ENCODE data around the gene CASR.
A peak's percentile ranks its signal among the peaks of the same experiment; 100 is the strongest.

Gene CASR

DNA sequence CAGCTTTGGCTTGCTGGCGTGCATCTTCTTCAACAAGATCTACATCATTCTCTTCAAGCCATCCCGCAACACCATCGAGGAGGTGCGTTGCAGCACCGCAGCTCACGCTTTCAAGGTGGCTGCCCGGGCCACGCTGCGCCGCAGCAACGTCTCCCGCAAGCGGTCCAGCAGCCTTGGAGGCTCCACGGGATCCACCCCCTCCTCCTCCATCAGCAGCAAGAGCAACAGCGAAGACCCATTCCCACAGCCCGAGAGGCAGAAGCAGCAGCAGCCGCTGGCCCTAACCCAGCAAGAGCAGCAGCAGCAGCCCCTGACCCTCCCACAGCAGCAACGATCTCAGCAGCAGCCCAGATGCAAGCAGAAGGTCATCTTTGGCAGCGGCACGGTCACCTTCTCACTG lies 101.0 kb downstream of the CASR start:
- Histone ChIP-seq H3K4me2 (ENCODE audit: low read length) (no peak overlapping the region), H3K9me3 (ENCODE audit: control insufficient read depth, low read length) (no peaks in the 10 kb centered on the region), H2AFZ (no peak overlapping the region), H3K4me3 (ENCODE audit: low read depth, low read length) (no peak overlapping the region), H3K4me1 (peaks cover 50% of the 10 kb centered on the region), H3K9ac (no peak overlapping the region), H3K27me3 (ENCODE audit: control insufficient read depth, insufficient read depth, low read length) (no peaks in the 10 kb centered on the region), H3K79me2 (no peaks in the 10 kb centered on the region), H3K36me3 (ENCODE audit: control insufficient read depth, insufficient read depth, low read length) (no peaks in the 10 kb centered on the region), H3K27ac (peak overlapping the region; percentile 66)
- TF ChIP-seq, protein P1, sequence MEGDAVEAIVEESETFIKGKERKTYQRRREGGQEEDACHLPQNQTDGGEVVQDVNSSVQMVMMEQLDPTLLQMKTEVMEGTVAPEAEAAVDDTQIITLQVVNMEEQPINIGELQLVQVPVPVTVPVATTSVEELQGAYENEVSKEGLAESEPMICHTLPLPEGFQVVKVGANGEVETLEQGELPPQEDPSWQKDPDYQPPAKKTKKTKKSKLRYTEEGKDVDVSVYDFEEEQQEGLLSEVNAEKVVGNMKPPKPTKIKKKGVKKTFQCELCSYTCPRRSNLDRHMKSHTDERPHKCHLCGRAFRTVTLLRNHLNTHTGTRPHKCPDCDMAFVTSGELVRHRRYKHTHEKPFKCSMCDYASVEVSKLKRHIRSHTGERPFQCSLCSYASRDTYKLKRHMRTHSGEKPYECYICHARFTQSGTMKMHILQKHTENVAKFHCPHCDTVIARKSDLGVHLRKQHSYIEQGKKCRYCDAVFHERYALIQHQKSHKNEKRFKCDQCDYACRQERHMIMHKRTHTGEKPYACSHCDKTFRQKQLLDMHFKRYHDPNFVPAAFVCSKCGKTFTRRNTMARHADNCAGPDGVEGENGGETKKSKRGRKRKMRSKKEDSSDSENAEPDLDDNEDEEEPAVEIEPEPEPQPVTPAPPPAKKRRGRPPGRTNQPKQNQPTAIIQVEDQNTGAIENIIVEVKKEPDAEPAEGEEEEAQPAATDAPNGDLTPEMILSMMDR (IDR thresholded peaks at IDR 0.05), result no peak

DNA sequence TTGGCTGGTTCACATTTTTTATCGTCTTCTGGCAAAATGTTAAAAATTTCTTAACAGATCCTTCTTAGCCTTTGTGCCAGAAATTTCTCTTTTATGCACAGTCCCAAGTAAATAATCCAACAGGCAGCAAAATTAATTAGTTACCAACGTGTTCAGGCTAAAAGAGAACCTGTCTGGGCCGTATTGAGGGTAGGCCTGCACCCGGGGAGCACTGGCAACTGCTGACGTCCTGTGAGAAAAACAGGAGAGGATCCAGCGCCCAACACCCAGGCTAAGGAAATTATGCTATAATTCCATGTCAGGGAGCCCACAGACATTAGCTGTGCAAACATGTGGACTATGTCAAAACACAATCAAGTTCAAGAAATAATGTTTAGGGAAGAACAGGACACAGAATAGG lies 110.9 kb downstream of the CASR start:
- Histone ChIP-seq H3K79me2 (no peaks in the 10 kb centered on the region), H3K4me1 (peaks cover 16% of the 10 kb centered on the region), H3K4me3 (ENCODE audit: low read depth, low read length) (no peak overlapping the region), H3K4me2 (ENCODE audit: low read length) (no peak overlapping the region), H3K9me3 (ENCODE audit: control insufficient read depth, low read length) (no peaks in the 10 kb centered on the region), H3K27me3 (ENCODE audit: control insufficient read depth, insufficient read depth, low read length) (no peaks in the 10 kb centered on the region), H2AFZ (no peak overlapping the region), H3K27ac (peak overlapping the region; percentile 56), H3K9ac (no peak overlapping the region), H3K36me3 (ENCODE audit: control insufficient read depth, insufficient read depth, low read length) (no peaks in the 10 kb centered on the region)
- TF ChIP-seq, protein P1 (IDR thresholded peaks at IDR 0.05), result no peak

DNA sequence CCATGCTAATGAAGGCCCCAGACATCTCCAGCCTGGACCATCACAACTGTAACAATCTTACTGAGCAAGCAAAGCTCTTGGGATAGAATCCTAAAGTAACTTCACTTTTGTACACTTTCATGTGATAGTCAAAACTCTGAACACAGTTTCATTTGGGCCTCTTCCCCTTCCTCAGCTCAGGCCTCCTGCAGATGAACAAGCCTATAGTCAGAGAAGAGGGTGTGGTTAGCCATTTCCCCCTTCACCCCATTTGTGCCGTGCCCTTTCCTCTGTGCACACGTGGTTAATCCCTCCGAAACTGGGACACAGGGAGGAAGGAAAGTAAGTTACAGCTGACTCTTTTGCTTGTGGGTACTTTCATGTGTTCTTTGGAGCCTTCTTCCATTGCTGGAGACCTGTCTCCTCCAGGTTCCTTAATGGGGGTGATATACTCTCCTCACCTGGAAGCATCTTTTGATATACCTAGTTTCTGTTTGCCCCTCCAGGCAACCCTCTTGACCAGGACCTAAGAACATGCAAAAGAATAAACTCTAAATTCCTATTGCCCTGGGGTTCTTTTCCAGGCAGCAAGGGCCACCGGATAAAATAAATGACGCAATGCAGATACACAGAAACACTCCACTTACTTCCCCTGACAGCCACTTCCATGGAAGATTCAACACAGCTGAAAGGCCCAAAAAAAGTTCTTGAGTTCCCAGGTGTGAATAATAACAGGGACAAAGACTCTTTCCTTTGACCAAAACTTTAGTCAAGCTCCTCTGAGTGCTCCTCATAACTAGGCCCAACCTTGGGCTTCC lies 112.0 kb downstream of the CASR start:
- Histone ChIP-seq H3K4me2 (ENCODE audit: low read length) (no peak overlapping the region), H3K27me3 (ENCODE audit: control insufficient read depth, insufficient read depth, low read length) (no peaks in the 10 kb centered on the region), H2AFZ (no peak overlapping the region), H3K36me3 (ENCODE audit: control insufficient read depth, insufficient read depth, low read length) (no peaks in the 10 kb centered on the region), H3K79me2 (no peaks in the 10 kb centered on the region), H3K4me1 (peaks cover 16% of the 10 kb centered on the region), H3K27ac (peak overlapping the region; percentile 56), H3K4me3 (ENCODE audit: low read depth, low read length) (no peak overlapping the region), H3K9me3 (ENCODE audit: control insufficient read depth, low read length) (no peaks in the 10 kb centered on the region), H3K9ac (no peak overlapping the region)
- TF ChIP-seq, protein P1 (IDR thresholded peaks at IDR 0.05), result no peak

DNA sequence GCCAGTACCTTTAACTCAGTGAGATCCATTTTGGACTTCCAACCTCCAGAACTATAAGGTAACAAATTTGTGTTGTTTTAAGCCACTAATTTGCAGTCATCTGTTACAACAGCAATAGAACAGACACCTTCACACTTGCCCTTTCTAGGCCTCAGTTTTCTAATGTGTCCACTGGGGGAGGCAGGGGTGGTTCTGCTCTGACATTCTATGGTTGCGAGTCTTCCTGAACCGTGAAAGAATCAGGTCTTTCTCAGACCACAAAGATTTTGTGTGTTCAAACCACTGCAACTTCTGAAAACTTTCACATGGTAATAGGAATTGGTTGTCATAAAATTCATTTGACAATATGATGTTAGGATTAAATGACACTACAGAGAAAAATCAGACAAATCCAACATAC lies 114.8 kb downstream of the CASR start:
- Histone ChIP-seq H3K79me2 (no peaks in the 10 kb centered on the region), H3K9ac (no peak overlapping the region)
- TF ChIP-seq, protein P1 (IDR thresholded peaks at IDR 0.05), result no peak

DNA sequence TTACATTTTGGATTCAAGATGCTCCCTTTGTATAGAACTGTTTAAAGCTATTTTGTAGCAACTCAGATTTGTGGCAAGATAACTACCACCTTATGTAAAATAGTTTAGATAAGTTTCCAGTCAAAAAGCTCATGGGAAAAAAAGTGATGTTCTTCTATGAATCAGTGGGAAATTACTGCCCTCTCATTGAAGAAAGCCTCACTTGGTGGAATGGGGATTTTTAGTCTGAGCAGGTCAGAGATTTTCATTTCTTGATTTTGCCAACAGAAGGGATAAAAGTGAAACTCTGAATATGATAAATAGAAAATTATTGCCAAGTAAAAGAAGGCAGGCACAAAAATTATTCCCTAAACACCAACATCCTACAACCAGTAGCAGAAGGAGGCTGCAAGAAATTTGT lies 115.7 kb downstream of the CASR start:
- Histone ChIP-seq H3K9ac (no peak overlapping the region), H3K36me3 (ENCODE audit: control insufficient read depth, insufficient read depth, low read length) (no peaks in the 10 kb centered on the region), H3K79me2 (no peaks in the 10 kb centered on the region), H3K4me2 (ENCODE audit: low read length) (no peak overlapping the region), H2AFZ (no peak overlapping the region), H3K4me3 (ENCODE audit: low read depth, low read length) (no peak overlapping the region), H3K27ac (no peak overlapping the region), H3K27me3 (ENCODE audit: control insufficient read depth, insufficient read depth, low read length) (no peaks in the 10 kb centered on the region), H3K4me1 (peaks cover 6% of the 10 kb centered on the region), H3K9me3 (ENCODE audit: control insufficient read depth, low read length) (no peaks in the 10 kb centered on the region)
- TF ChIP-seq, protein P1 (IDR thresholded peaks at IDR 0.05), result no peak

More for the DNA sequence above, 114.8 kb downstream of the CASR start:
- Histone ChIP-seq H3K4me1 (peaks cover 6% of the 10 kb centered on the region), H3K4me3 (ENCODE audit: low read depth, low read length) (no peak overlapping the region), H3K27me3 (ENCODE audit: control insufficient read depth, insufficient read depth, low read length) (no peaks in the 10 kb centered on the region), H2AFZ (peak overlapping the region; percentile 47), H3K4me2 (ENCODE audit: low read length) (no peak overlapping the region), H3K9me3 (ENCODE audit: control insufficient read depth, low read length) (no peaks in the 10 kb centered on the region), H3K36me3 (ENCODE audit: control insufficient read depth, insufficient read depth, low read length) (no peaks in the 10 kb centered on the region), H3K27ac (peak overlapping the region; percentile 3)
